Muscle layer of duodenum (tissue), 2 donors: ENCODE measurements around the gene EIF4ENIF1.
"Not testable (repeated sequence)": the region's sequence is repeated elsewhere in the genome, so short reads cannot be mapped to it uniquely, and the experiment has no call there.

Experiments used
- H3K27ac ChIP-seq: one replicate; pipeline ENCODE4 v1.7.0; 2013; ENCODE audit warnings: mild to moderate bottlenecking, low read length
- H3K27me3 ChIP-seq: one replicate; pipeline ENCODE4 v1.7.0; 2013; ENCODE audit warnings: low read depth, mild to moderate bottlenecking, control low read depth, low read length
- H3K36me3 ChIP-seq, 2 donors: one replicate each; pipeline ENCODE4 v1.7.0; 2013; ENCODE audit warnings: low read length in 2 of 2, control low read depth in 1 of 2, mild to moderate bottlenecking in 1 of 2; ENCODE audit not compliant: insufficient read depth in 2 of 2, control insufficient read depth in 1 of 2
- H3K4me1 ChIP-seq, 2 donors: one replicate each; pipeline ENCODE4 v1.7.0; 2013; ENCODE audit warnings: low read length in 2 of 2, mild to moderate bottlenecking in 2 of 2, control low read depth in 1 of 2, moderate library complexity in 1 of 2; ENCODE audit not compliant: insufficient read depth in 2 of 2, control insufficient read depth in 1 of 2
- H3K4me3 ChIP-seq, 2 donors: one replicate each; pipeline ENCODE4 v1.7.0; 2013; ENCODE audit warnings: low read length in 2 of 2, low read depth in 1 of 2, mild to moderate bottlenecking in 1 of 2
- H3K9me3 ChIP-seq, 2 donors: one replicate each; pipeline ENCODE4 v1.7.0; 2013; ENCODE audit warnings: low read length in 2 of 2, control low read depth in 1 of 2, mild to moderate bottlenecking in 1 of 2; ENCODE audit not compliant: control insufficient read depth in 1 of 2
- donor health status: healthy.

The EIF4ENIF1 gene

GRCh38 chr22:31441652-31442051, 48.0 kb downstream of the EIF4ENIF1 start:
- no peaks in the 10 kb centered on the region for H3K4me1 ChIP-seq
- peaks cover 77 to 79% of the 10 kb centered on the region in 2 donors for H3K36me3 ChIP-seq
- H3K9me3 ChIP-seq = no peaks in the 10 kb centered on the region
- H3K27me3 ChIP-seq = no peaks in the 10 kb centered on the region
- H3K4me3 ChIP-seq = no peak overlapping the region
- no peak overlapping the region for H3K27ac ChIP-seq

GRCh38 chr22:31440681-31441080, 49.0 kb downstream of the EIF4ENIF1 start:
- H3K4me1 ChIP-seq = no peaks in the 10 kb centered on the region
- H3K27ac ChIP-seq = no peak overlapping the region
- no peak overlapping the region for H3K4me3 ChIP-seq
- no peaks in the 10 kb centered on the region for H3K9me3 ChIP-seq
- H3K36me3 ChIP-seq = peaks cover 80 to 85% of the 10 kb centered on the region in 2 donors
- H3K27me3 ChIP-seq = no peaks in the 10 kb centered on the region

DNA sequence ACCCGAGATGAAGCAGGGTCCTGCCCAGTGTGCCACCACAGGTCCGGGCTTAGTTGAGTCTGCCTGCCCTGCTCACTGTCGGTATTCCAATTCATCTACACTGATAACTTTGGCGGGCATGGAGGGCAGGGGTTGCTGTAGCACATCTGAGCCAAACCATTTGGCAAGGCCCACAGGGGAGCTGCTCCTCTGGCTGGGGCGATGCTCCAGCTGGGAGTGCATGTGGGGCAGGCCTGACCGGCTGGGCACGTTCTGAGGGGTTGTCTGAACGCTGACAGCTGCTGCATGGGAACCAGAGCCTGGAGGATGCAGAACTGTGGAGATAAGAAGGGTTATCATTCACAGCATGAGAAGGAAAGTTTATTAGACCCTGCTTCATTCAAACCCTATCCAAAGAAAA, 49.8 kb downstream of the EIF4ENIF1 start:
- Histone ChIP-seq H3K27ac (no peak overlapping the region), H3K36me3 (peaks cover 75 to 84% of the 10 kb centered on the region in 2 donors), H3K9me3 (no peaks in the 10 kb centered on the region), H3K4me1 (no peaks in the 10 kb centered on the region), H3K27me3 (no peaks in the 10 kb centered on the region), H3K4me3 (no peak overlapping the region)

- H3K36me3 ChIP-seq = peaks cover 59 to 80% of the 10 kb centered on the region in 2 donors
- H3K4me1 ChIP-seq = no peaks in the 10 kb centered on the region
Observed at GRCh38 chr22:31436132-31436531, 53.5 kb downstream of the EIF4ENIF1 start.

GRCh38 chr22:31431950-31432349, 57.7 kb downstream of the EIF4ENIF1 start:
- no peak overlapping the region for H3K4me3 ChIP-seq
- no peak overlapping the region for H3K27ac ChIP-seq
- H3K9me3 ChIP-seq = no peaks in the 10 kb centered on the region
- peaks cover 34 to 83% of the 10 kb centered on the region in 2 donors for H3K36me3 ChIP-seq
- no peaks in the 10 kb centered on the region for H3K27me3 ChIP-seq
- H3K4me1 ChIP-seq = no peaks in the 10 kb centered on the region

More at GRCh38 chr22:31436132-31436531, 53.5 kb downstream of the EIF4ENIF1 start:
- Histone ChIP-seq H3K27me3 (no peaks in the 10 kb centered on the region), H3K4me3 (no peak overlapping the region), H3K27ac (no peak overlapping the region), H3K9me3 (no peaks in the 10 kb centered on the region)

DNA sequence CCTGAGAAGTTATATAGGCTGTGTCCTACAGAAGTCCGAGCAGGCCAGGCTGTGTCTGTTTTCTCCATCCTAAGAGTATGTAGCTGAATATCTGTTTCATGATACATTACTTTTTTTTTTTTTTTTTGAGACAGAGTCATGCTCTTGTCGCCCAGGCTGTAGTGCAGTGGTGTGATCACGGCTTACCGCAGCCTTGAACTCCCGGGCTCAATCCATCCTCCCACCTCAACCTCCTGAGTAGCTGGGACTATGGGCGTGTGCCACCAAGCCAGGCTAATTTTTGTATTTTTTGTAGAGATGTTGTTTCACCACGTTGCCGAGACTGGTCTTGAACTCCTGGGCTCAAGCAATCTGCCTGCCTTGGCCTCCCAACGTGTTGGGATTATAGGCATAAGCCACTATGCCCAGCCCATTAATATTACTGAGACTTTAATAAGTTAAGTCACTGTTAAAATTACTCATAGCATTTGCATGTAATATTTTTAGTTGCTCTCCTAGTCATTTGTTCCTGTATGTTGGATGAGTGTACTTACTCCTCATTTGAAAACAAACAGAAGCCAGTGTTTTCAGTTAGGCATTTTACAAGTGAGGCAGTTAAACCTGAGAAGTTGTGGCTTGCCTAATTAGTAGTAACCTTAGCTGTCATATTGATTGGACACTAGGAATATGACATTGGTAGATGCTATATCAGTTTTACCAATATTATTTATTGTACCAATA, 64.2 kb downstream of the EIF4ENIF1 start:
- Histone ChIP-seq H3K27me3 (no peaks in the 10 kb centered on the region), H3K4me3 (no peak overlapping the region)

GRCh38 chr22:31402350-31402749, 87.3 kb downstream of the EIF4ENIF1 start:
- Histone ChIP-seq H3K4me1 (peaks cover 4 to 16% of the 10 kb centered on the region in 2 donors), H3K36me3 (peaks cover 6 to 37% of the 10 kb centered on the region in 2 donors)
- not testable (repeated sequence) for H3K27me3 ChIP-seq

More for the DNA sequence above, 64.2 kb downstream of the EIF4ENIF1 start:
- Histone ChIP-seq H3K9me3 (no peaks in the 10 kb centered on the region), H3K36me3 (peaks cover 48 to 80% of the 10 kb centered on the region in 2 donors), H3K27ac (no peak overlapping the region), H3K4me1 (no peaks in the 10 kb centered on the region)

GRCh38 chr22:31400023-31400397, 89.6 kb downstream of the EIF4ENIF1 start:
- peak overlapping the region; percentile 96 for H3K4me3 ChIP-seq
- H3K27ac ChIP-seq = peak overlapping the region; percentile 88
- H3K4me1 ChIP-seq = peaks cover 4 to 16% of the 10 kb centered on the region in 2 donors
- no peaks in the 10 kb centered on the region for H3K27me3 ChIP-seq
- peaks cover 6 to 19% of the 10 kb centered on the region in 2 donors for H3K36me3 ChIP-seq
- H3K9me3 ChIP-seq = no peaks in the 10 kb centered on the region

More at GRCh38 chr22:31402350-31402749, 87.3 kb downstream of the EIF4ENIF1 start:
- H3K9me3 ChIP-seq, H3K4me3 ChIP-seq, H3K27ac ChIP-seq: not testable (repeated sequence)

DNA sequence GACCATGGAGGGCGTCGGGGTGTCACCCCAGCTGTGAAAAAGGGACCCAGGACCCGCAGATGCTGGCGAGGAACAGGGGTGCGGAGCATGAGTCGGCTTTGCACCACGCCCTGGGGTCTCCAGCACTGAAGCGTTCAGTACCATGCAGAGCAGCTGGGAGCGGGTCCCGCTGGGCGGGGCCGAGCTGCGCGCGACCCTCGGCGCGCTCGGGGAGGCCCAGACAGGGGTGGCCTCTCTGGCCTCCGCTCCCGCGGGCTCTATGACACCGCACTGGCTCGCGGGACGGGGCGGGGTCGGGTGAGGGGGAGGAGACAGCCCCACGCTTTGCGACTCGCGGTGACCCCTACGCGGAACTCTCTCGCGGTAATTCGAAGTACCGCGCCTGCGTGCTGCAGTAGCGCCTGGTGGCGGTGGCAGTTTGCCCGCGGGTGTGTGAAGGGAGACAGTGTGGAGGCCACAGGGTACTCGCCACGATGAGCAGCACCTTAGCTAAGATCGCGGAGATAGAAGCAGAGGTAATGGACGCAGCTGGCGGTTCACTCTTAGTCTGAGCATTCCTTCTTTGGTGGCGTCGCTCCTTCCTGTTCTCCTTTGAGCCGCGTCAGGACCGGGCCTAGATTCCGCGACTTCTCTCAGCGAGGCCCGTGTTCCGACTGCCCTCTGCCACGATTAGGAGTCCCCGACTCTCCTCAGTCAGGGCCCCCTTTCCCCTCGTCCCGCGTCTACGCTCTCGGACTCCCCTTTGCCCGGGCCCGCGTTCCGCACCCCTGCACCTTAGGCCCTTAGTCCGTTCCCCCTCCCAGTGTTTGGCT, 90.2 kb downstream of the EIF4ENIF1 start, which contains the start of gene DRG1:
Gene DRG1 (plus strand): TSS at position 394 of the 812 bp plus-strand sequence. CDS start 80 bp downstream, at position 474.
- Histone ChIP-seq H3K27ac (peak within 1 kb of the TSS; percentile 88), H3K4me3 (peak within 1 kb of the TSS; percentile 96), H3K4me1 (peaks cover 4 to 16% of the 10 kb centered on the region in 2 donors), H3K9me3 (no peaks in the 10 kb centered on the region), H3K36me3 (peaks cover 6 to 15% of the 10 kb centered on the region in 2 donors), H3K27me3 (no peaks in the 10 kb centered on the region)

GRCh38 chr22:31398231-31398630, 91.4 kb downstream of the EIF4ENIF1 start:
- no peak overlapping the region for H3K27ac ChIP-seq
- H3K4me1 ChIP-seq = peaks cover 4 to 16% of the 10 kb centered on the region in 2 donors
- H3K27me3 ChIP-seq = no peaks in the 10 kb centered on the region
- peaks cover 5 to 9% of the 10 kb centered on the region in 2 donors for H3K36me3 ChIP-seq
- no peak overlapping the region for H3K4me3 ChIP-seq
- no peaks in the 10 kb centered on the region for H3K9me3 ChIP-seq

- no peaks in the 10 kb centered on the region for H3K27me3 ChIP-seq
Observed at GRCh38 chr22:31394326-31394725, 95.3 kb downstream of the EIF4ENIF1 start.

More at GRCh38 chr22:31394326-31394725, 95.3 kb downstream of the EIF4ENIF1 start:
- Histone ChIP-seq H3K36me3 (no peaks in the 10 kb centered on the region), H3K4me3 (no peak overlapping the region), H3K4me1 (peaks cover 0 to 6% of the 10 kb centered on the region in 2 donors), H3K9me3 (no peaks in the 10 kb centered on the region), H3K27ac (no peak overlapping the region)
